Measurements from ENCODE around the gene TXNDC2.

The TXNDC2 gene

DNA sequence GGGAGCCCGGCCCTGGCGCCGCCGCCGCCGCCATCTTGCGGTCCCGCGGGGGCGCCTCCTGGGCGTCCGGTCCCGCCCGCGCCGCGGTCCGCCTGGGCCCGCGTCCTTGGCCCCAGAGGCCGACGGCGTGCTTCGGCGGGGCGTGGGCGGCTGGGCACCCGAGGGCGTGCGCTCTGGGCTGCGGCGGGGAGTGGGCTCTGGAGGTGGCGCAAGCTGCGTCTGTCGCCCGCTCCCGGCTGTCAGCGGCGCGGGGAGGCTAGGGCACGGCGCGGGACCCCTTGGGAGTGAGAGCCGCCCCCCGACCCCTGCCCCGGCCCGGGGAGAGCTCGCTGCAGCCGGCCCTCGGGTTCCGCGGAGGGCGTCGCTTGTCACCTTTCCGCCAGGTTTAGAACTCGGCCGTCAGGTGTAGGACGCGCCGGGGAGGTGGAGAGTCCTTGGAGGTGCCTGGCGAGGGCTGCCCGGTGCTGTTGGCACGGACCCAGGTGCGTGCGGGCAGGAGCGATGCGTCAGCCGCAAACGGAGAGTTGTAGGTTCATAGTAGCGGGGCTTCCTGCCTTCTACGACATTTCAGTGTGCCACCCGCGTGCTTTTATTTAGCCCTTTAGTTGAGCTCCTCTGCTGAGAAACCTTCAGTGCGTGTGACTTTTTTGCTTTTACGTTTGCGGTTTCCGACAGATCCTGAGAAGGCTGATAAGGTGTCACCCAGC lies 29.0 kb downstream of the TXNDC2 start:
- peak overlapping the region; percentile 88 for H3K27ac ChIP-seq (replicated peaks; ENCODE audit: low read length)
- H3K4ac ChIP-seq (ENCODE audit: low read length): no peak overlapping the region
- H3K79me1 ChIP-seq (ENCODE audit: low read depth, low read length): peaks cover 8% of the 10 kb centered on the region
- H3K18ac ChIP-seq (ENCODE audit: low read length): peak overlapping the region; percentile 93
- H3K23ac ChIP-seq (ENCODE audit: low read depth, low read length, poor library complexity): peak overlapping the region; percentile 96
- peak overlapping the region; percentile 31 for H2BK5ac ChIP-seq (ENCODE audit: low read length)
- DNase-seq (ENCODE audit: low spot score): peak; percentile 29
- H3K9me3 ChIP-seq (replicated peaks in 1 of 2; ENCODE audit: control insufficient read depth in 2 of 2, insufficient read depth in 1 of 2, low read depth in 1 of 2, low read length in 2 of 2): no peaks in the 10 kb centered on the region
- H4K8ac ChIP-seq (ENCODE audit: low read depth, low read length): no peak overlapping the region
- H3K4me3 ChIP-seq (ENCODE audit: low read length in 2 of 2): peak overlapping the region; percentile 85 to 88
- H2BK12ac ChIP-seq (ENCODE audit: low read length): no peak overlapping the region
- H3K9ac ChIP-seq (ENCODE audit: low read depth, low read length, poor library complexity): peak overlapping the region; percentile 97
- peak overlapping the region; percentile 72 for H2AK5ac ChIP-seq (ENCODE audit: low read depth, low read length)
- no peaks in the 10 kb centered on the region for H3K27me3 ChIP-seq (ENCODE audit: control insufficient read depth in 3 of 3, insufficient read depth in 3 of 3, low read depth in 1 of 3, low read length in 3 of 3)
- H2BK120ac ChIP-seq (ENCODE audit: low read depth, low read length): no peak overlapping the region
- H3K4me1 ChIP-seq (ENCODE audit: control insufficient read depth in 2 of 2, insufficient read depth in 1 of 2, low read depth in 1 of 2, low read length in 2 of 2): peaks cover 1 to 10% of the 10 kb centered on the region in 2 donors
- peak overlapping the region; percentile 68 for H2AFZ ChIP-seq (ENCODE audit: low read length)
- WGBS, 2 donors (ENCODE audit: extremely low coverage in 2 of 2, insufficient read length in 2 of 2, insufficient replicate concordance in 1 of 2): no CpG with 5 or more reads among the region's 77 CpGs
- peak overlapping the region; percentile 75 for H3K4me2 ChIP-seq (ENCODE audit: insufficient read depth, low read length, poor library complexity, severe bottlenecking)
- H2BK15ac ChIP-seq (ENCODE audit: low read length): no peak overlapping the region
- H4K91ac ChIP-seq (ENCODE audit: low read depth, low read length, poor library complexity): no peak overlapping the region
- peak overlapping the region; percentile 78 for H3K14ac ChIP-seq (ENCODE audit: low read length)
- no peaks in the 10 kb centered on the region for H3K36me3 ChIP-seq (replicated peaks in 1 of 2; ENCODE audit: control insufficient read depth in 2 of 2, insufficient read depth in 2 of 2, low read length in 2 of 2)

DNA sequence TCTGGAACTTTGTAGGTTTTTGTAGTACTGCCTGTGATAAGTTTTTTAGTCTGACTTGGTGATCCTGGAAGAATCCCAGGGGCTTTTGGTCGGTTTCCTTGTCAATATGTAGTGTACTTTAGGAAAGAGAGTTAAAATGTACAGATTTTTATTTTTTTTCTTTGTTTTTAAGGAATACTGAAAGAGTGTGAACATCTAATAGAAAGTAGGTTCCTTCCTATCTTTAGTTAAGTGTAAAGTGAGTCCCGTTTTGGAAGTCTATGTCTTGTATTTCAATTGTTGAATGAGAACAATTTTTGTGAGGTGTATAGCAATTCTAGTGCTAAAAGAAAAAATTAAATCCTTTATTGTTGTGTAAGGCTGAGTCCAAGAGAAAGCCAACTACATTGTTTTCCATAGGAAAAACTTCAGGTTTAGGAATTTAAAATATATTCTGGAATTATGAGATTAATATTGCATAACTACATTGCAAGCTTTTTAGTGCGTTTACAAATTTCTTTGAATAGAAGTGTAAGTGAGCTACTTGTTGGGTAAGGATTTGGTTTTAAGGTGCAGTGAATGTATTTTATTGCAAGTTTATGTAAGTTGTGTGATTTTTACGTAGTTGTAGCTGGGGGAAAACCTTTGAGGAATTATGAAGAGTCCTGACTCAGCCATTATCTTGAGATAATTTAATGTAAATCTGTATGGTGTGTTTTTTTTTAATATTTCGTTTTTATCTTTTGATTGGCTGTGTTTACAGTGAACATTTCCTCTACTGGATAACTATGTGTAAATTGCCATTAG lies 29.7 kb downstream of the TXNDC2 start:
- peaks cover 10% of the 10 kb centered on the region for H3K79me1 ChIP-seq (ENCODE audit: low read depth, low read length)
- no peak overlapping the region for H4K91ac ChIP-seq (ENCODE audit: low read depth, low read length, poor library complexity)
- H2BK5ac ChIP-seq (ENCODE audit: low read length): no peak overlapping the region
- H3K18ac ChIP-seq (ENCODE audit: low read length): no peak overlapping the region
- no peak overlapping the region for H3K23ac ChIP-seq (ENCODE audit: low read depth, low read length, poor library complexity)
- DNase-seq (ENCODE audit: low spot score): no peak
- no peaks in the 10 kb centered on the region for H3K9me3 ChIP-seq (replicated peaks in 1 of 2; ENCODE audit: control insufficient read depth in 2 of 2, insufficient read depth in 1 of 2, low read depth in 1 of 2, low read length in 2 of 2)
- H2AK5ac ChIP-seq (ENCODE audit: low read depth, low read length): no peak overlapping the region
- no peak overlapping the region for H2BK120ac ChIP-seq (ENCODE audit: low read depth, low read length)
- no peak overlapping the region for H4K8ac ChIP-seq (ENCODE audit: low read depth, low read length)
- peaks cover 1 to 10% of the 10 kb centered on the region in 2 donors for H3K4me1 ChIP-seq (ENCODE audit: control insufficient read depth in 2 of 2, insufficient read depth in 1 of 2, low read depth in 1 of 2, low read length in 2 of 2)
- no peak overlapping the region for H2BK15ac ChIP-seq (ENCODE audit: low read length)
- H3K4ac ChIP-seq (ENCODE audit: low read length): no peak overlapping the region
- WGBS, 2 donors (ENCODE audit: extremely low coverage in 2 of 2, insufficient read length in 2 of 2, insufficient replicate concordance in 1 of 2): 100% methylated on average over 1 of the region's 5 CpGs; no CpG with 5 or more reads in 1 of the 2 donors
- H3K36me3 ChIP-seq (replicated peaks in 1 of 2; ENCODE audit: control insufficient read depth in 2 of 2, insufficient read depth in 2 of 2, low read length in 2 of 2): no peaks in the 10 kb centered on the region
- H2AFZ ChIP-seq (ENCODE audit: low read length): no peak overlapping the region
- H3K14ac ChIP-seq (ENCODE audit: low read length): no peak overlapping the region
- peak overlapping the region; percentile 75 for H3K4me2 ChIP-seq (ENCODE audit: insufficient read depth, low read length, poor library complexity, severe bottlenecking)
- H3K27ac ChIP-seq (replicated peaks; ENCODE audit: low read length): no peak overlapping the region
- no peaks in the 10 kb centered on the region for H3K27me3 ChIP-seq (ENCODE audit: control insufficient read depth in 3 of 3, insufficient read depth in 3 of 3, low read depth in 1 of 3, low read length in 3 of 3)
- no peak overlapping the region for H2BK12ac ChIP-seq (ENCODE audit: low read length)
- peak overlapping the region; percentile 85 to 88 for H3K4me3 ChIP-seq (ENCODE audit: low read length in 2 of 2)
- no peak overlapping the region for H3K9ac ChIP-seq (ENCODE audit: low read depth, low read length, poor library complexity)

DNA sequence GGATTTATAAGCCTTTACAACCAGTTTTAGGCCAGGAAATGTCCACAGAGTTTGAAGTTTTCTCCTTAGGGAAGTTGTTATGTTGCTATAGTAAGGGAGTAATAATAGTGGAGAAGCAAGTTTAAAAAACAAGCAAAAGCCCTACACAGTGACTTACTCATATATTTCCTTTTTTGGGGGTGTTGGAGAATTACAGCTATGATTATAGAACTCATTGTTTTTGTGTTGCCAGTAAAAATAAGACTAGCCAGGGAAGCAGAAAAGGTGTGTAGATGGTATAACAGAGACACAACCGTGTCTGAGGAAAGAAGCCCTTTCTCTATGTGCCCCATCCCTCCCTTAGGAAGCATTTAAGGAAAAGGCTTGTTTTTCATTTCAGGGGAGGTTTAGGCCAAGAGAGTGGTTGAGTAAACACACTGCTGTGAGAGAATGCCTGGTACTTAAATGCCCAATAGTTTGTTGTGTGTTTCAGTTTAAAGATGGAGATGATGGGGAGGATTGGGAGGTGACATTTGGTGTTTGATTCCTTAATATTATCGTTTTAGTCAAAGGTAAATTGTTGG lies 30.4 kb downstream of the TXNDC2 start:
- Histone ChIP-seq H2BK5ac (ENCODE audit: low read length) (no peak overlapping the region), H3K23ac (ENCODE audit: low read depth, low read length, poor library complexity) (no peak overlapping the region), H2AFZ (ENCODE audit: low read length) (no peak overlapping the region), H3K4me2 (ENCODE audit: insufficient read depth, low read length, poor library complexity, severe bottlenecking) (no peak overlapping the region), H3K27ac (replicated peaks; ENCODE audit: low read length) (no peak overlapping the region), H3K14ac (ENCODE audit: low read length) (no peak overlapping the region), H4K8ac (ENCODE audit: low read depth, low read length) (no peak overlapping the region), H2BK15ac (ENCODE audit: low read length) (no peak overlapping the region), H3K9me3 (replicated peaks in 1 of 2; ENCODE audit: control insufficient read depth in 2 of 2, insufficient read depth in 1 of 2, low read depth in 1 of 2, low read length in 2 of 2) (no peaks in the 10 kb centered on the region), H3K79me1 (ENCODE audit: low read depth, low read length) (peaks cover 10% of the 10 kb centered on the region), H3K4me3 (ENCODE audit: low read length in 2 of 2) (peak overlapping the region in 1 of 2 donors; percentile 85), H3K4ac (ENCODE audit: low read length) (no peak overlapping the region), H3K27me3 (ENCODE audit: control insufficient read depth in 3 of 3, insufficient read depth in 3 of 3, low read depth in 1 of 3, low read length in 3 of 3) (no peaks in the 10 kb centered on the region), H2BK12ac (ENCODE audit: low read length) (no peak overlapping the region), H2AK5ac (ENCODE audit: low read depth, low read length) (no peak overlapping the region), H3K4me1 (ENCODE audit: control insufficient read depth in 2 of 2, insufficient read depth in 1 of 2, low read depth in 1 of 2, low read length in 2 of 2) (peaks cover 1 to 10% of the 10 kb centered on the region in 2 donors), H3K9ac (ENCODE audit: low read depth, low read length, poor library complexity) (no peak overlapping the region), H2BK120ac (ENCODE audit: low read depth, low read length) (no peak overlapping the region), H3K36me3 (replicated peaks in 1 of 2; ENCODE audit: control insufficient read depth in 2 of 2, insufficient read depth in 2 of 2, low read length in 2 of 2) (no peaks in the 10 kb centered on the region), H3K18ac (ENCODE audit: low read length) (no peak overlapping the region), H4K91ac (ENCODE audit: low read depth, low read length, poor library complexity) (no peak overlapping the region)
- WGBS, 2 donors (ENCODE audit: extremely low coverage in 2 of 2, insufficient read length in 2 of 2, insufficient replicate concordance in 1 of 2): no CpG with 5 or more reads among the region's 2 CpGs
- no peak for DNase-seq (ENCODE audit: low spot score)

DNA sequence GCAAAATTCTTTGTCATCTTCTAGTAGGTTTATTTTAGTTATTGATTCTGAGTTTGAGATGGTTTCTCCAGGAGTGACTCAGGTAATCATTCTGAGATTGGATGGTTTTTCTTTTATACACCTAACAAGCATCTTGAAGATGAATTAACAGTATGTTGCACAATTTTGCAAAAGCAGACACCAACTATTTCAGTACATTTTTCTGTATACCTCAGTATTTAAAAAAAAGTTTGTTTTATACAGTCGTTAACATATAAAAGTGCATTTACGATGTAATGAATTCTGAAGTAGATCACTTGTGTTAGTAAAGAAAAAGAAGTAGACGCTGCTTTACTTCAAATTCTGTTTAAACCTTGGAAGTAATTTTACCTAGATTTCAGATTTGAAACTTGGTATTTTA lies 31.0 kb downstream of the TXNDC2 start:
- no peak overlapping the region for H3K9ac ChIP-seq (ENCODE audit: low read depth, low read length, poor library complexity)
- no peak overlapping the region for H3K18ac ChIP-seq (ENCODE audit: low read length)
- H2AK5ac ChIP-seq (ENCODE audit: low read depth, low read length): no peak overlapping the region
- H2BK5ac ChIP-seq (ENCODE audit: low read length): no peak overlapping the region
- no CpG with 5 or more reads among the region's 3 CpGs for WGBS, 2 donors (ENCODE audit: extremely low coverage in 2 of 2, insufficient read length in 2 of 2, insufficient replicate concordance in 1 of 2)
- H4K8ac ChIP-seq (ENCODE audit: low read depth, low read length): no peak overlapping the region
- DNase-seq (ENCODE audit: low spot score): no peak
- H3K4ac ChIP-seq (ENCODE audit: low read length): no peak overlapping the region
- no peak overlapping the region for H2BK120ac ChIP-seq (ENCODE audit: low read depth, low read length)
- H3K4me3 ChIP-seq (ENCODE audit: low read length in 2 of 2): no peak overlapping the region
- no peak overlapping the region for H2BK12ac ChIP-seq (ENCODE audit: low read length)
- H2AFZ ChIP-seq (ENCODE audit: low read length): no peak overlapping the region
- H3K4me2 ChIP-seq (ENCODE audit: insufficient read depth, low read length, poor library complexity, severe bottlenecking): no peak overlapping the region
- H4K91ac ChIP-seq (ENCODE audit: low read depth, low read length, poor library complexity): no peak overlapping the region
- H3K79me1 ChIP-seq (ENCODE audit: low read depth, low read length): peaks cover 10% of the 10 kb centered on the region
- H3K23ac ChIP-seq (ENCODE audit: low read depth, low read length, poor library complexity): no peak overlapping the region
- H3K4me1 ChIP-seq (ENCODE audit: control insufficient read depth in 2 of 2, insufficient read depth in 1 of 2, low read depth in 1 of 2, low read length in 2 of 2): peaks cover 1 to 10% of the 10 kb centered on the region in 2 donors
- H3K9me3 ChIP-seq (replicated peaks in 1 of 2; ENCODE audit: control insufficient read depth in 2 of 2, insufficient read depth in 1 of 2, low read depth in 1 of 2, low read length in 2 of 2): no peaks in the 10 kb centered on the region
- H3K27ac ChIP-seq (replicated peaks; ENCODE audit: low read length): no peak overlapping the region
- H3K36me3 ChIP-seq (replicated peaks in 1 of 2; ENCODE audit: control insufficient read depth in 2 of 2, insufficient read depth in 2 of 2, low read length in 2 of 2): no peaks in the 10 kb centered on the region
- H3K27me3 ChIP-seq (ENCODE audit: control insufficient read depth in 3 of 3, insufficient read depth in 3 of 3, low read depth in 1 of 3, low read length in 3 of 3): no peaks in the 10 kb centered on the region
- no peak overlapping the region for H3K14ac ChIP-seq (ENCODE audit: low read length)
- H2BK15ac ChIP-seq (ENCODE audit: low read length): no peak overlapping the region

Measured in neuronal stem cell (in vitro differentiated cells).